ENCODE measurements around the gene CDC42BPA.

GRCh38 chr1:226981386-226981817 is 336.9 kb downstream of the CDC42BPA start:
- no peak for TF ChIP-seq CTCF (IDR thresholded peaks at IDR 0.05)
- TF ChIP-seq POLR2A (IDR thresholded peaks at IDR 0.05) = no peak
